HG03159 (cell line): ENCODE results near the gene ENG.
A peak's percentile ranks its signal among the peaks of the same experiment; 100 is the strongest.

Source experiments
- ATAC-seq: cut with Tn5 transposase; IDR thresholded peaks from one replicate; pipeline ENCODE4 v1.9.1; 2021; ENCODE audit warnings: mild to moderate bottlenecking, moderate library complexity; ENCODE audit not compliant: unreplicated experiment

The ENG gene

DNA sequence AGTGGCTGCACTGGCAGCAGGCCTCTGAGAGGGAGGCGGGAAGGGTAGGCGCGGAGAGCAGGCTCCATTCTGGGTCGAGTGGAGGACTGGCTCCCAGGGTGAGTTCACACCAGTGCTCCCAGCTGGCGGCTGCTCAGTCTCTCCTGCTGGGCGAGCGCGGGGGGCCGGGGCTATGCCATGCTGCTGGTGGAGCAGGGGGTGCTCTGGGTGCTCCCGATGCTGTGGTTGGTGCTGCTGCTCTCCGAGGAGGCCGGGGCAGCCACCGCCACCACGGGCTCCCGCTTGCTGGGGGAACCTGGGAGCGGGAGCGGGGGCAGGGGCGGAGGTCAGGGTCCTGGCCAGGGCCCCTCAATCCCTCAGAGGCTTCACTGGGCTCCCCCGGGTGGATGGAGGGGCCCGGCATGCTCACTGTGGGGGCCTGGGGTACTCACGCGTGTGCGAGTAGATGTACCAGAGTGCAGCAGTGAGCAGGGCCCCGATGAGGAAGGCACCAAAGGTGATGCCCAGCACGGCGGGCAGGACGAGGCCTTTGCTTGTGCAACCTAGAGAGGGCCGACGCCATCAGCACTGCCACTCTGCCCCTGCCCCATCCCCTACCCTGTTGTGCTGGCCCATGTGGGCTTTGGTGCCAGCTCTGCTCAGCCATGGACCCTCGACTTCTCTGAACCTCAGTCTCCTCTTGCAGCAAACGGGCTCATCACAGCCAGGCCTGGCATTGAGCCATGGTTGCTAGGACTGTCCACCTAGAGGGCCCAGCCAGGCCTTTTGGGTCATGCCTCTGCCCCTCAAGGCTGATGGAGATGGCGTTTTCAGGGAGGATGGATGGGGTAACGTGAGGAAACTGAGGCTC is 38.7 kb downstream of the ENG start:
- ATAC-seq, result no peak

DNA sequence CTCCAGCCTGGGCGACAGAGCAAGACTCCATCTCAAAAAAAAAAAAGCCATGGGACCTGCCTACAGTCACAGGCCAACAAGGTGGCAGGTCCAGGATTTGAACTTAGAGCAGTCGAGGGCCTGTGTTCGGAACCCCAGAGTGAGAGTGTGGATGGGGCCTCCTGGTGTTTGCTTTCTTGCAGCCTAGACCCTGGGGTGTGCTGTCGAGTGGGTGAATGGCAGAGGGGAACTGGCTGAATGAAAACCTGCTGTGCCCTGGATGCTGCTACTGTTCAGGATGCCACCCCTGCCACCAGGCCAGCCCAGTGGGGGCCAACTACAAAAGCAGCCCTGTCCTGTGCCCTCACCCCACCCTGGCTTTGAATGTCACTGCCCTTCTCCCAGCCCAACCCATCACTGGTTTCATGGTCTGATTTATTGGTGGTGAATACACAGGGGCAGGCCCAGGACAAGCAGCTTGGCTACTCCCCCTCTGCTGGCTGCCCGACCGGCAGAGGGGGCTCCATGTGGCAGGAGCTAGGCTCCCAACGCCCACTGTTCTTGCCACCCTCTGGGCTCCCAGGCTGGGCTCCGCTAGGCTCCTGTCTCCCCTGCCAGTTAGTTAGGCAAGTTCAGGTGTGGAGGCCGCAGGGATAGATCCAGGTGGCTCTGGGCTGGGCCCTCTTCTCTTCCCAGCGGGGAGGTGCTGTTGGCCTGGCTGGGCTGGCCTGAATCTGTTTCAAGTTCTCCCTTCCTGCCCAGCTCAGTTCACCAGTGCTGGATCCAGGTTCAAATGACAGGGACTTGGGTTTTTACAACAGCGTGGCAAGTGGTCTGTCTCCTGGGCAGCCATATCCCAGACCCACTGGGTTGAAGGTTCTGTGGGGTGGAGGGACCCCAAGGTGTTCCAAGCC is 39.6 kb downstream of the ENG start:
- ATAC-seq, result no peak

DNA sequence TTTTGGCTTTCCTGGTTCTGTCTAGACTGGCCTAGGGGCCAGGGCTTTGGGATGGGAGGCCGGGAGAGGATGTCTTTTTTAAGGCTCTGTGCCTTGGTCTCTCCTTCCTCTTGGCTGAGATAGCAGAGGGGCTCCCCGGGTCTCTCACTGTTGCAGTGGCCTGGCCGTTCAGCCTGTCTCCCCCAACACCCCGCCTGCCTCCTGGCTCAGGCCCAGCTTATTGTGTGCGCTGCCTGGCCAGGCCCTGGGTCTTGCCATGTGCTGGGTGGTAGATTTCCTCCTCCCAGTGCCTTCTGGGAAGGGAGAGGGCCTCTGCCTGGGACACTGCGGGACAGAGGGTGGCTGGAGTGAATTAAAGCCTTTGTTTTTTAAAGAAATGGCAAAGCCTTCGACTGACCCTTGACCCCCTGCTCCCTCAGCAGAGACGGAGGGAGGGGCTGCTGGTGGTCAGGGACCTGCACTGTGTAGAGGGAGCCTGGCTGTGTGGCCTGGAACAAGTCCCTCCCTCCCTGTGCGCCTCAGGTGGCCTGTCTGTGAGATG is 40.7 kb downstream of the ENG start:
- ATAC-seq, result no peak

DNA sequence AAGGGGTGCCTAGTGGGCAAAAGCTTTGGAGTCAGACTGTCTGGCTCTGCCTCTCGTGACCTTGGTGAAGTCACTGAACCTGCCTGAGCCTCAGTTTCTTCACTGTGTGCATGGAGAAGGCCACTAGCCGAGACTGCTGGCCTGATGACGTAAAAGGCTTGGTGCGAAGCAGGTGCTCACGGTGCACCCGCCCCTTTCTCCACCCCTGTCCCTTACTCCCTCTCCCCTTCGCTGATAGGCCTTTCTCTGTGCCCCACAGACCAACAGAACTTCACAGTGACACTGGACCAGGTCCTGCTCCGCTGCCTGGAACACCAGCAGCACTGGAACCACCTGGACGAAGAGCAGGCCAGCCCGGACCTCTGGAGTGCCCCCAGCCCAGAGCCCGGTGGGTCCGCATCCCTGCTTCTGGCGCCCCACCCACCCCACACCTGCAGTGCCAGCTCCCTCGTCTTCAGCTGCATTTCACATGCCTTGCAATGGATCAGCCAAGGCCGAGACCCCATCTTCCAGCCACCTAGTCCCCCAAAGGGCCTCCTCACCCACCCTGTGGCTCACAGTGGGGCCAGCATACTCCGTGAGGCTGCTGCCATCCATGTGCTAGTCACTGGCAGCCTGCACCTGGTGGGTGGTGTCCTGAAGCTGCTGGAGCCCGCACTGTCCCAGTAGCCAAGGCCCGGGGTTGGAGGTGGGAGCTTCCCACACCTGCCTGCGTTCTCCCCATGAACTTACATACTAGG is 41.4 kb downstream of the ENG start:
- ATAC-seq, result no peak

DNA sequence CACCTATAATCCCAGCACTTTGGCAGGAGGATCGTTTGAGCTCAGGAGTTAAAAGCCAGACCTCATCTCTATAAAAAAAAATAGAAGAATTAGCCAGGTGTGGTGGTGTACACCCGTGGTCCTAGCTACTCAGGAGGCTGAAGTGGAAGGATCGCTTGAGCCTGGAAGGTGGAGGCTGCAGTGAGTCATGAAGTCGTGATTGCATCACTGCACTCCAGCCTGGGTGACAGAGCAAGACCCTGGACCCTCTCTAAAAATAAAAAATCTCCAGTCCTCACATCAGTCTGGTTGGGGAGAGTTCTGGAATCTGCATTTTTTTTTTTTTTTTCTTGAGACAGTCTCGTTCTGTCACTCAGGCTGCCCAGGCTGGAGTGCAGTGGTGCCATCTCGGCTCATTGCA is 42.4 kb downstream of the ENG start:
- ATAC-seq, result no peak

DNA sequence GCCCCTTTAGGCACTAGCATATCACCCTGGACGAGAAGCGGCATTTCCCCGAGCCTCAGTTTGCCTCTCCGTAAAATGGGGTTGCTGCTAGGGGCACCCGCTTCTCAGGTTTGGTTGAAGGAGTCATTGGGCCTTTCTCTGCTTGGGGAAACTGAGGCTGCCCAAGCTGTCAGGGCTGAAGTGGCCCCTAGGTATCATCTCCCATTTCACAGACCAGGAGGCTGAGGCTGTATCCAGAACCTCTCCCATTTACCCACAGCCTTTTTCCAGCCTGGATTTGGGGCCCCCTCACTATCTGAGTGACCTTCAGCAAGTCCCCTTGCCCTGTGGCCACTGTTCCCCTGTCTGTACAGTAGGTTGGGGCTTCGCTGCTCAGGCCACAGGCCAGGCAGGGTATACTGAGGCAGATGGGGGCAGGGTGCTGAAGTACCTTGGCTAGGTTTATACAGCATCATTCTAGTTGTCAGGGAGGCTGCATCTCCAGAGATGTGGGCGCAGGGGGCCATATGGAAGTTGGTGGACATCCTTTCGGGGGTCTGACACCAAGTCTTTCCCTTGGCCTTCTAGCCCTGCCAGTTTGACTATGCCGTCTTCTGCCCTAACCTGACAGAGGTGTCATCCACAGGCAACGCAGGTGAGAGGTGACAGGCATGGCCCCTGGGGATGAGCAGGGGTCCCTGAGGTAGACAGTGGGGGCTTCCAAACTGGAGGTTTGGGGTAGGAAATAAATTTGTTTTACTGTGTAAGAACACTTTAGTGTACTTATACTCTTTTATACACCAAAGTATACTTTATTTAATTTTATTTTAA is 43.9 kb downstream of the ENG start:
- ATAC-seq, result no peak

DNA sequence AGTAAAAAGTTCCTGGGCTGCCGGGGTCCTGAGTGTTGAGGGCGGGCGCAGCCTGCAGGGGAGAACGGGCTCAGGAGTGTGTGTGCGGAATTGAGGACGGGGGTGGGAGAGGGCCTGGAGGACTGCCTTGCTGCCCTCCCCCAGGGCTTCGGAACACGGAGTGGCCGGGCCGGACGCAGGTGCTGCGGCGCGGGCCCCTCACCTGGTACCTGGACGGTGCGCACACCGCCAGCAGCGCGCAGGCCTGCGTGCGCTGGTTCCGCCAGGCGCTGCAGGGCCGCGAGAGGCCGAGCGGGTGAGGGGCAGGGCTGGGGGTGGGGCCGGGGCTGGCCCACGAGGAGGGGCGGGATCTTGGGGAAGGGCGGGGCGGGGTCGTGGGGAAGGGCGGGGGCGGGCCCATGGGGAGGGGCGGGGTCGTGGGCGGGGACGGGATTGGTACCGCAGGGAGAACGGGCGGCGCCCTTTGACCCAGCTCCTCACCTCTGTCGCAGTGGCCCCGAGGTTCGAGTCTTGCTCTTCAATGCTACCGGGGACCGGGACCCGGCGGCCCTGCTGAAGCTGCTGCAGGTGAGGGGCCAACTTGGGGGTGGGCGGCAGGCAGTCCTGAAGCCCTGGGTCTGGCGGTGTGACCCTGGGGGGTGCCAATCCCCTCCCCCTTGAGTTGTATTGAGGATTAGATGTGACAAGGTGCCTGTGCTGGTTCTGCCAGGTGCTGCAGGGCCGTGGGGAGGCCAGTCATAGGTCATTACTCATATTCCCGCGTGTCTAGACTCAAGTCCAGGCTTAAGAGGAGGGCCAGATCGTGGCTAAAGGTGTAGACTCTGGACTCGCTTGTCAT is 44.7 kb downstream of the ENG start:
- ATAC-seq, result no peak

DNA sequence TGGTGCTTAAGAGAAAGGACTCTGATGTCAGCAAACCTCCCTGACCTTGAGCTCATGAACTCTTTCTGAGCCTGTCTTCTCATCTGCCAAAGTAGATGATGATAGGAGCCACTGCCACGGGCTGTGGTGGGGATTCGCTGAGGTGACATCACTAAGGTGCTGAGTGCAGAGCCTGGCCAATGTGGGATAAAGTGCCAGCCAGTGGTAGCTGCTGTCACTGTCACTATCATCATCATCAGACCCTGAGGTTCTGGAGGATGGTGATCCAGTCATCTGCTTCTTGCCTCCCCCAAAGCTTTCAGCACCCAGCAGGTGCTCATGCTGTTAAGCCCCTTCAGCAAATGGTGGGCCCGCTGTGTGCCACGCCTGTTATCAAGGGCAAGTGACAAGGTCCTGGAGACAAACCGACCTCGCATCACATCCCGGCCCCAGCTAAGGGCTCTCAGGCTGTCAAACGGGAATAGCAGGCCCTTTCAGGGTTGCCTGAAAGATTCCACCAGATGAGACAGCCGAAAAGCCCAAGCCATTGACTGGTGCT is 45.4 kb downstream of the ENG start:
- no peak for ATAC-seq

DNA sequence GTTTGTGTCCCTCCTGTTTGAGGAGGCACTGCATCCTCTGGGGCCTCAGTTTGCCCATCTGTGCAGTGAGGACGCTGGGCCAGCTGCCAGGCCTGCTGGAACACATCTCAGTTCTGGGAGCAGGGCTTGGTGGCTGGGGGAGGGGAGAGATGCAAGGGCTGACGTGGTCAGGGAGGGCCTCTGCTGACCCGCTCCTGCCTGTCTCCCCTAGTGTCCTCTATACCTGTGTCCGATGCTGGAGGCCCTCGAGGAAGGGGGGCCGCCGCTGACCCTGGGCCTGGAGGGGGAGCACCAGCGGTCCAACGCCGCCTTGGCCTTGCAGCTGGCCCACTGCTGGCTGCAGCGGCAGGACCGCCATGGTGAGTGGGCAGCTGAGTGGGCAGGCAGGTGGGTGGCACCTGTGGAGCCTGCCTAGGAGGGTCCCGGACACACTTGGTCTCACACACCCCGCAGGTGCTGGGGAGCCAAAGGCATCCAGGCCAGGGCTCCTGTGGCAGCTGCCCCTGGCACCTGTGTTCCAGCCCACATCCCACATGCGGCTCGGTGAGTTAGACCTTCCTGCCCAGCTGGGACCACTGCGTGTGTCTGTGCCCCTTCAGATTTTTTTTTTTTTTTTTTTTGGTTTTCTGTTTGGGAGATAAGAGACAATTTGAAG is 46.0 kb downstream of the ENG start:
- no peak for ATAC-seq

DNA sequence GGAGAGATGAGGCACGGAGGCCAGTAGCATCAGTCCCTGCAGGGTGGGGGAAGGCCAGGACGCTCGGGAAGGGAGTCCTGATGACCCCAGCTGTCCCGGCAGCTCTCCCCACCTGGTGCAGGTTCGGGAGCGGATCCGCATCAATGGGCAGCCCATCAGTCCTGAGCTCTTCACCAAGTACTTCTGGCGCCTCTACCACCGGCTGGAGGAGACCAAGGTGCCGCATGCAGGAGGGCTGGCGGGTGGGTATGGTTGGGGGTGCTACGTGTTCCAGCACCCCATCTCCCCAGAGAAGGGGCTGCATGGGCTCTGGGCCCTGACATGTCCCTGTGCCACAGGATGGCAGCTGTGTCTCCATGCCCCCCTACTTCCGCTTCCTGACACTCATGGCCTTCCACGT is 47.6 kb downstream of the ENG start:
- ATAC-seq, result no peak

DNA sequence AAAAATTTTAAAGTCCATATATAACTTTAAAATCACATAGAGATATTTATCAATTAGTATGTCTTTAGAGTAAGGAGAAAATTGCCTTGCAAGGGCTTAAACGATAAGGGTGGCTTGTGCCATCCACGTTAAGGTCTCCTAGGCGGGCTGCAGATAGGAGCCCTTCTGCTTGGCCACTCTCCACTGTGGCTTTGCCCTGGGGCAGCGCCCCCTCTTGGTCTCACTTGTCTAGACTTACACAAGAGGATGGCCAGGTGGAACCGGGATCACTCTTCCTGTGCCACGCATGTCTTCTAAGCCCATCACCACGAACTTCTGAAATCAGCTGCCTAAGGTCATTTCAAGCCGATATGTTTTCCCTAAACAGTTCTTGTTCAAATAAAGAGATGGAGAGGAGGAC is 48.8 kb downstream of the ENG start:
- ATAC-seq, result no peak

DNA sequence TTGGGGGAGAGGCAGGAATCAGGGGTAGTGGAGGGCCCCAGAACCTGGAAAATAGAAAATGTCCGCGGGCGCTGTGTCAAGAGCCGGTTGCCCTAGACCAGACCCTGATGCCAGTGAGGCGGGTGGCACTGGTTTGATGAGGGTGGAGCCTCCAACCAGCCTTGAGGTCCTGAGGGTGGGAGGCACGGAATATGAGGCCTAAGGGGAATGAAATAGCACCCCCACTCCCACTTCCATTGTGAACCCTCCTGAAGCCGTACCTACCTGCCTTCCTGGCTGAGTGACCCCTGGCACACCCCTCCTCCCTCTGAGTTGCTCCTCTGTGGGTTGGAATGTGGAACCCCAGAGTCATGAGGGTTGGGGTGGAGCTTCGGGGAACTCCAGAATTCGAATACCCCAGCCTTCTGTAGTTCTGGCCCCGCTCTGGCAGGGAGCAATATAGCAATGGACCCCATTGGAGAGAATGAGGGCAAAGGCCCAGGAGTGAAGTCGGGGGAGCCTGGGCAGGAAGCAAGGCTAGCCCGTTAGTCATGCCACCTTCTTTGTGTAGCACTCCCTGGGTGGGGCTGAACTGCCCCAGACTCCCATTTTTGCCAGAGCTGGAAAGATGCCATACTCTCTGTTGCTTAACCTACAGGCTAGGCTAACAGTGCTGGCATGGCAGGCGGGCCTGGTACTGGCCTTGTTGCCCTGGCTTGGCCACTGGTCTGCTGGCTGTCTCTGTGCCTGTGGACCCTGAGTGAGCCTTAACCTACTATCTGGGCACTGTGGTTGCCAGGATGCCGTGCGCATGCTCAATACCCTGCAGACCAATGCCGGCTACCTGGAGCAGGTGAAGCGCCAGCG is 50.7 kb downstream of the ENG start:
- ATAC-seq, result no peak

DNA sequence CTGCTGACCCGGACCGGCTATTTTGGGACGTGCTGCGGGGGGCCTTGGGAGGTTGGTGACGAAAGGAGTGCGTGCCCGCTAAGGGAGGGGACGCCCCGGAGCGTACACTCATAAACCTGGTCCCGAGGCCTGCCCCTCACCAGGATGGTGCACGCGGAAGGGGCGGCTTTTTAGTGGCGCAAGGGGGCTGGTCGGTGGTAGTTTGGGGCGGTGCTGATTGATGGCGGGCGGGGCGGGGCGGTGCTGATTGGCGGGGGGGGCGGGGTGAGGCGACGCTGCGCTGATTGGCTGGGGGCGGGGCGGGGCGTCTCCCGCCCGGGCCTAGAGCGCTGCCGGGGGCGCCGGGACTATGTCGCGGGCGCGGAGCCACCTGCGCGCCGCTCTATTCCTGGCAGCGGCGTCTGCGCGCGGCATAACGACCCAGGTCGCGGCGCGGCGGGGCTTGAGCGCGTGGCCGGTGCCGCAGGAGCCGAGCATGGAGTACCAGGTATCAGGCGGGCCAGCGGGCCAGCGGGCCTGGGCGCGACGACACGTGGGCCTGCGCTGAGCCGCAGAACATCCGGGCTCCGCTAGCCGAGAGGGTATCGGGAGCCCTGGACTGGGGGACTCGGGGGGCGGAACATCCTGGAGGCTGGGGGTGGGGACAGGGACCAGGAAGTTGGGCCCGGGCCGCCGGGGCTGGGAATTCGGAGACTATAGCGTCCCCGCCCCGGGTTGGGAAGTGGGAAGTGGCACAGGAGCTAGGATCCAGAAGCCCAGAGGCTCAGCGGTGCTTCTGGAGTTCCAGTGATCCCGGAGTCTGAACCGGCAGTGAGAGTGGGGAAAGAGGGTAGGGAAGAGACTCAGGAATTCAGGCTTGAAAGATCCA is 51.6 kb downstream of the ENG start, which contains the start of gene FPGS:
Gene FPGS (plus strand): TSS at position 307 of the 868 bp plus-strand sequence. CDS start 43 bp downstream, at position 350.
- peak; percentile 70 for ATAC-seq

DNA sequence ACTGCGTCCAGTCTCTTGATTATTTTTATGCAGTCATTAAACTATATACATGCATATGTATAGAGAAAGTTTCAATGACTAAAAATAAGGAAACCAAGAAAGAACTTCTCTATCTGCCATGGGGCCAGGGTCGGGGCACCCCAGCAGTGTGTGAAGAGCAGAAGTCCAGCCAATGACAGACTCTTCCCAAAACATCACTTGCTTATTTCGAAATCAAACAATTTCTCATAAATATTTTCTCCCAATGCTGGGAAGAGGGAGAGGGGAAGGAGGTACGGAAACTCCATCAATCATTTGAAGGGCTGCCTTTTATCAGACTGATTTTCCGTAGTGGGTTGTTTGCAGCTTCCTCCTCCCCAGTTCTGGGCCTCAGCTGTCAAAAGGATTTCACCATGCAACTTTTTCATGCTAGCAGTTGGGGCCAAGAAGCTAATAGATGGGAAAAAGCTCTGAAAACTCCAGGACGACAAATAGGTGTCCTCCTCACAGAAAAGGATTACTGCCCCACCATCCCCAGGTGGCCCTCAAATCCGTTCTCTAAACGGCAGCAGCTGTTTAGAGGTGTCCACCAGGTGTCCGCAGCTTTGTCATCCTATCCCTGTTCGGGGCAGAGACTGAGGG is 52.4 kb downstream of the ENG start:
- peak; percentile 2 for ATAC-seq

DNA sequence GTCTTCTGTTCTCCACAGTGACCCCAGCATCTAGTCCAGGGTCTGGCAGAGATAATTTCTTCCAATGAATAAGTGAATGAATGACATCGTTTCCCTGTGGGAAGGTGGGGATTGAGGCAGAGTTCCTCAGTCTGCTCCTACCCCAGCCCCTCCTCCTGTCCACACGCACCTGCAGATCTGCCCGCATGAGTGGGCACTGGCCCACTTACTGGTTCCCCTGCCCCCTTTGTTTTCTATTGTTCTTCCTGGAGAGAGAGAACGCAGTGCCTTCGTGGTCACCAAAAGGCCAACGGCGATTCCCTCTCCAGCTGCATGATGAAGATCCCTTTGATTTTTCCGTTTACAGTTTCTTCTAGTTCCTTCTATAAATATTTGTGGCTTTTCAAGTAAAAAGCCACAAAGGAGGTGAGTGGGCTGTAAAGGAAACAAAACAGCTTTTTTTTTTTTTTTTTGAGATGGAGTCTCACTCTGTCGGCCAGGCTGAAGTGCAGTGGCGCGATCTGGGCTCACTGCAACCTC is 57.5 kb downstream of the ENG start:
- no peak for ATAC-seq
